Trophoblast cell (in vitro differentiated cells and primary cell): ENCODE measurements around the gene IRX3.

Experiments
- DNase-seq, 2 donors: peaks; one replicate each; pipeline ENCODE4 v3.0.0-alpha.2; 2016
- H2AFZ ChIP-seq: 2 replicates; pipeline ENCODE4 v1.6.1; 2013; ENCODE audit warnings: low read length, moderate library complexity, mild to moderate bottlenecking; ENCODE audit not compliant: insufficient read depth, poor library complexity
- H2AK5ac ChIP-seq: 2 replicates; pipeline ENCODE4 v1.6.1; 2013; ENCODE audit warnings: mild to moderate bottlenecking, low read length
- H2BK120ac ChIP-seq: 2 replicates; pipeline ENCODE4 v1.6.1; 2013; ENCODE audit warnings: low read length, mild to moderate bottlenecking, moderate library complexity; ENCODE audit not compliant: insufficient read depth, poor library complexity
- H2BK12ac ChIP-seq: 2 replicates; pipeline ENCODE4 v1.6.1; 2013; ENCODE audit warnings: mild to moderate bottlenecking, low read length, moderate library complexity
- H2BK5ac ChIP-seq: 2 replicates; pipeline ENCODE4 v1.6.1; 2013; ENCODE audit warnings: low read length, low read depth, moderate library complexity, mild to moderate bottlenecking; ENCODE audit not compliant: poor library complexity
- H3K14ac ChIP-seq: 2 replicates; pipeline ENCODE4 v1.6.1; 2013; ENCODE audit warnings: mild to moderate bottlenecking, low read length
- H3K18ac ChIP-seq: 2 replicates; pipeline ENCODE4 v1.6.1; 2013; ENCODE audit warnings: mild to moderate bottlenecking, low read length
- H3K23ac ChIP-seq: 2 replicates; pipeline ENCODE4 v1.6.1; 2013; ENCODE audit warnings: low read length
- H3K27ac ChIP-seq: 2 replicates; pipeline ENCODE4 v1.5.1; 2013; ENCODE audit warnings: low read depth, mild to moderate bottlenecking, inconsistent platforms, low read length, moderate library complexity
- H3K27me3 ChIP-seq: 2 replicates; pipeline ENCODE4 v1.6.1; 2013; ENCODE audit warnings: inconsistent platforms, mild to moderate bottlenecking, low read length, moderate library complexity; ENCODE audit not compliant: insufficient read depth
- H3K36me3 ChIP-seq, 2 experiments: 1 replicate in 1 of 2; 2 replicates in 1 of 2; pipeline ENCODE4 v1.6.1; 2013; ENCODE audit warnings: low read length in 2 of 2, mild to moderate bottlenecking in 2 of 2, moderate library complexity in 1 of 2; ENCODE audit not compliant: insufficient read depth in 2 of 2, control insufficient read depth in 1 of 2
- H3K4ac ChIP-seq: 2 replicates; pipeline ENCODE4 v1.6.1; 2013; ENCODE audit warnings: low read depth, mild to moderate bottlenecking, low read length, moderate library complexity
- H3K4me1 ChIP-seq, 2 experiments: 1 replicate in 1 of 2; 2 replicates in 1 of 2; pipeline ENCODE4 v1.6.1; 2013; ENCODE audit warnings: low read length in 2 of 2, mild to moderate bottlenecking in 2 of 2, moderate library complexity in 1 of 2; ENCODE audit not compliant: insufficient read depth in 2 of 2, control insufficient read depth in 1 of 2
- H3K4me2 ChIP-seq: 2 replicates; pipeline ENCODE4 v1.6.1; 2013; ENCODE audit warnings: inconsistent platforms, mild to moderate bottlenecking, low read length, moderate library complexity
- H3K4me3 ChIP-seq: 2 replicates; pipeline ENCODE4 v1.5.1; 2013; ENCODE audit warnings: mild to moderate bottlenecking, low read depth, low read length, inconsistent platforms
- H3K79me1 ChIP-seq: one replicate; pipeline ENCODE4 v1.6.1; 2013; ENCODE audit warnings: low read length
- H3K79me2 ChIP-seq: 2 replicates; pipeline ENCODE4 v1.6.1; 2013; ENCODE audit warnings: low read length, mild to moderate bottlenecking; ENCODE audit not compliant: control insufficient read depth, insufficient read depth, poor library complexity
- H3K9ac ChIP-seq: 2 replicates; pipeline ENCODE4 v1.6.1; 2013; ENCODE audit warnings: mild to moderate bottlenecking, low read length
- H3K9me3 ChIP-seq: 2 replicates; pipeline ENCODE4 v1.6.1; 2013; ENCODE audit warnings: low read depth, mild to moderate bottlenecking, control low read depth, inconsistent platforms, low read length; ENCODE audit not compliant: insufficient read depth
- H4K12ac ChIP-seq: 2 replicates; pipeline ENCODE4 v1.6.1; 2013; ENCODE audit warnings: low read depth, mild to moderate bottlenecking, low read length, moderate library complexity
- H4K8ac ChIP-seq: 2 replicates; pipeline ENCODE4 v1.6.1; 2013; ENCODE audit warnings: low read depth, mild to moderate bottlenecking, low read length, moderate library complexity
- H4K91ac ChIP-seq: one replicate; pipeline ENCODE4 v1.6.1; 2013; ENCODE audit warnings: low read depth, mild to moderate bottlenecking, low read length, moderate library complexity
- WGBS: extraction: QIAGEN DNeasy Blood & Tissue Kit; methylation state at CpG from one replicate; pipeline ENCODE4 v1.1.7; 2013; ENCODE audit warnings: missing lambda C conversion rate; ENCODE audit not compliant: insufficient read length, insufficient coverage; ENCODE audit errors: extremely low coverage; 5-methylcytosine and 5-hydroxymethylcytosine counted together

The IRX3 gene

GRCh38 chr16:54327609-54328008 is 41.0 kb upstream of the IRX3 start:
- H4K8ac ChIP-seq, result no peak overlapping the region
- H3K79me2 ChIP-seq, result no peaks in the 10 kb centered on the region
- H2BK5ac ChIP-seq, result no peak overlapping the region
- H3K23ac ChIP-seq, result no peak overlapping the region
- H3K36me3 ChIP-seq, result no peaks in the 10 kb centered on the region
- H2BK120ac ChIP-seq, result no peak overlapping the region
- H4K12ac ChIP-seq, result no peak overlapping the region
- no peak overlapping the region for H4K91ac ChIP-seq
- H3K18ac ChIP-seq, result no peak overlapping the region
- no peaks in the 10 kb centered on the region for H3K4me1 ChIP-seq
- H3K27ac ChIP-seq, result no peak overlapping the region
- H2BK12ac ChIP-seq, result no peak overlapping the region
- no peak overlapping the region for H2AK5ac ChIP-seq
- H3K27me3 ChIP-seq, result no peaks in the 10 kb centered on the region
- H3K4me2 ChIP-seq, result no peak overlapping the region
- no peak overlapping the region for H3K4ac ChIP-seq
- no peak overlapping the region for H2AFZ ChIP-seq
- H3K4me3 ChIP-seq, result no peak overlapping the region
- no peak overlapping the region for H3K14ac ChIP-seq
- WGBS, result no CpG with 5 or more reads among the region's 5 CpGs
- no peaks in the 10 kb centered on the region for H3K9me3 ChIP-seq
- DNase-seq, result no peak
- no peak overlapping the region for H3K9ac ChIP-seq
- no peaks in the 10 kb centered on the region for H3K79me1 ChIP-seq

DNA sequence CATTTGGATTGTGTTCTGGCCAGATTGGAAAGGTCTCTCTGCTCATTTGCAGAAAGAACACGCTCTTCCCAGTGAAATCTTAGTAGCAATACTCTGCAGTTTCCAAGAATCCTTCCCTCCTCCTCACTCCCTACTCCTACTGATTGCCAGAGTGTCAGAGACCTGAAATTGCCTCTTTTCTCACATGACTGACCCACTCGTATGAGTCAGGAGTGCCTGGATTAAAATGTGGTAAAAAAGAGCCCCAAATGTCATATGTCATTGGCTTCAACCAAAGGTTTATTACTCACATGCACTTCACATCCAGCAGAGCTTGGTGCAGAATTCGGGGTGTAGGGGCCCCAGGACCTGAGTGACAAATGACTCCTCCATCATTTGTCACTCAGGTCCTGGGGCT is 39.7 kb upstream of the IRX3 start:
- Histone ChIP-seq H3K79me2 (no peaks in the 10 kb centered on the region), H3K9me3 (peaks cover 1% of the 10 kb centered on the region), H4K8ac (no peak overlapping the region), H2AK5ac (no peak overlapping the region), H3K36me3 (no peaks in the 10 kb centered on the region), H3K9ac (no peak overlapping the region), H3K4ac (no peak overlapping the region), H3K4me3 (no peak overlapping the region), H2BK12ac (no peak overlapping the region), H3K18ac (no peak overlapping the region), H3K4me2 (no peak overlapping the region), H3K23ac (no peak overlapping the region), H2AFZ (no peak overlapping the region), H3K4me1 (no peaks in the 10 kb centered on the region), H3K79me1 (no peaks in the 10 kb centered on the region), H3K27ac (no peak overlapping the region), H4K12ac (no peak overlapping the region), H2BK5ac (no peak overlapping the region), H2BK120ac (no peak overlapping the region), H3K27me3 (no peaks in the 10 kb centered on the region), H3K14ac (no peak overlapping the region), H4K91ac (no peak overlapping the region)
- no peak for DNase-seq
- no CpG with 5 or more reads among the region's 3 CpGs for WGBS

- H3K23ac ChIP-seq, result no peak overlapping the region
- H3K14ac ChIP-seq, result no peak overlapping the region
- H3K4me3 ChIP-seq, result no peak overlapping the region
- peaks cover 1% of the 10 kb centered on the region for H3K9me3 ChIP-seq
- WGBS, result no CpG with 5 or more reads among the region's 5 CpGs
- H4K91ac ChIP-seq, result no peak overlapping the region
- H4K8ac ChIP-seq, result no peak overlapping the region
- H3K79me2 ChIP-seq, result no peaks in the 10 kb centered on the region
- H2AK5ac ChIP-seq, result no peak overlapping the region
- no peak overlapping the region for H3K9ac ChIP-seq
- no peaks in the 10 kb centered on the region for H3K4me1 ChIP-seq
- no peak overlapping the region for H2BK12ac ChIP-seq
- no peak overlapping the region for H2BK5ac ChIP-seq
- no peak for DNase-seq
- no peak overlapping the region for H3K4ac ChIP-seq
- no peak overlapping the region for H3K18ac ChIP-seq
- H3K27me3 ChIP-seq, result no peaks in the 10 kb centered on the region
- H3K36me3 ChIP-seq, result no peaks in the 10 kb centered on the region
- H3K27ac ChIP-seq, result no peak overlapping the region
- H3K79me1 ChIP-seq, result no peaks in the 10 kb centered on the region
- H2AFZ ChIP-seq, result no peak overlapping the region
- H2BK120ac ChIP-seq, result no peak overlapping the region
- no peak overlapping the region for H4K12ac ChIP-seq
- H3K4me2 ChIP-seq, result no peak overlapping the region
Measured at GRCh38 chr16:54325616-54326265, 39.2 kb upstream of the IRX3 start.

- Histone ChIP-seq H3K18ac (no peak overlapping the region), H2AFZ (no peak overlapping the region), H3K9ac (no peak overlapping the region), H2BK120ac (no peak overlapping the region), H3K4me3 (no peak overlapping the region), H4K12ac (no peak overlapping the region), H3K36me3 (no peaks in the 10 kb centered on the region), H3K9me3 (peaks cover 1% of the 10 kb centered on the region), H3K79me2 (no peaks in the 10 kb centered on the region), H2BK12ac (no peak overlapping the region), H3K4me2 (no peak overlapping the region), H4K91ac (no peak overlapping the region), H2AK5ac (no peak overlapping the region), H3K14ac (no peak overlapping the region), H4K8ac (no peak overlapping the region), H3K4ac (no peak overlapping the region), H3K27me3 (peaks cover 2% of the 10 kb centered on the region), H3K23ac (no peak overlapping the region), H3K79me1 (no peaks in the 10 kb centered on the region), H3K4me1 (no peaks in the 10 kb centered on the region), H2BK5ac (no peak overlapping the region), H3K27ac (no peak overlapping the region)
- DNase-seq, result no peak
- no CpG with 5 or more reads among the region's 2 CpGs for whole genome bisulfite sequencing
Measured at GRCh38 chr16:54324716-54325115, 38.1 kb upstream of the IRX3 start.
